Fibroblast of mammary gland (primary cell): ENCODE measurements around the gene RAB21.

ENCODE experiments used
- DNase-seq: peaks from one replicate; pipeline ENCODE4 v3.0.0-alpha.2; 2010; ENCODE audit warnings: low read depth
- H3K4me3 ChIP-seq: 2 replicates; pipeline ENCODE4 v1.5.1; 2011; ENCODE audit warnings: low read depth, mild to moderate bottlenecking, low read length, moderate library complexity; ENCODE audit not compliant: control insufficient read depth
- TF ChIP-seq, protein P1 (sequence below): conservative IDR thresholded peaks from 2 replicates; pipeline ENCODE4 v1.5.1; 2011; ENCODE audit warnings: low read depth, low read length, inconsistent platforms; ENCODE audit not compliant: control insufficient read depth, insufficient read depth

The RAB21 gene

DNA sequence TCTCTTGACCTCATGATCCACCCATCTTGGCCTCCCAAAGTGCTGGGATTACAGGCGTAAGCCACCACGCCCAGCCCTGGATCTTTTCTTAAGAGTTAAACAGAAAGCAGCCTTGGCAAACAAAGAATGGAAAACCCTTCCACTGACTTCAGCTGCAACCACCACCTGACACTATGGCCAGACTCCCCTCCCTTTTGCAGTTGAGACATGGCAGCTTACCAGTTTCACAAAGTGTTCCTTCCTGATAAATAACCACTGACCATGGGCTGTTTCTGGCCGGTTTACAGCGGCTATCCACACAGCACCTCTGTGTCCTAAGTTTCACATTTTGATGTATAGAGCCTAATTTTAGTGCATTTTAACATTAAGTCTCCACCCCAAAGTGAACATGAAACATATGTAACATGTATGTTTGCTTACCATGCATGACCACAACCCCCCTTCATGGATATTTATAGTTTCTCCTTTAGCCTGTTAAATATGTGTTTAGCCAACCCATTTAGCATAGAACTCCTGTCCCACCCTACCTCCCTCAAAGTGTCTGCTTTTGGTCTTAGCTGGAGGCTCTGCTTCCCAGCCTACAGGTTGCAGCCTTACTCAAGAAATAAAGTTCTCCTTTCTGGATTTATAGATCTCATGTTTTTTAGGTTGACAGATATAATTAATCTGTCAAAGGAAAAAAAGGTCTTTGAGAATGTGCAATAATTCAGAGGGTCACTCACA lies 32.7 kb upstream of the RAB21 start:
- TF ChIP-seq, protein P1, sequence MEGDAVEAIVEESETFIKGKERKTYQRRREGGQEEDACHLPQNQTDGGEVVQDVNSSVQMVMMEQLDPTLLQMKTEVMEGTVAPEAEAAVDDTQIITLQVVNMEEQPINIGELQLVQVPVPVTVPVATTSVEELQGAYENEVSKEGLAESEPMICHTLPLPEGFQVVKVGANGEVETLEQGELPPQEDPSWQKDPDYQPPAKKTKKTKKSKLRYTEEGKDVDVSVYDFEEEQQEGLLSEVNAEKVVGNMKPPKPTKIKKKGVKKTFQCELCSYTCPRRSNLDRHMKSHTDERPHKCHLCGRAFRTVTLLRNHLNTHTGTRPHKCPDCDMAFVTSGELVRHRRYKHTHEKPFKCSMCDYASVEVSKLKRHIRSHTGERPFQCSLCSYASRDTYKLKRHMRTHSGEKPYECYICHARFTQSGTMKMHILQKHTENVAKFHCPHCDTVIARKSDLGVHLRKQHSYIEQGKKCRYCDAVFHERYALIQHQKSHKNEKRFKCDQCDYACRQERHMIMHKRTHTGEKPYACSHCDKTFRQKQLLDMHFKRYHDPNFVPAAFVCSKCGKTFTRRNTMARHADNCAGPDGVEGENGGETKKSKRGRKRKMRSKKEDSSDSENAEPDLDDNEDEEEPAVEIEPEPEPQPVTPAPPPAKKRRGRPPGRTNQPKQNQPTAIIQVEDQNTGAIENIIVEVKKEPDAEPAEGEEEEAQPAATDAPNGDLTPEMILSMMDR: no peak
- no peak for DNase-seq

GRCh38 chr12:71725011-71725410 lies 29.7 kb upstream of the RAB21 start:
- H3K4me3 ChIP-seq: no peak overlapping the region
- TF ChIP-seq, protein P1: no peak
- DNase-seq: peak; percentile 84

More for the DNA sequence above, 32.7 kb upstream of the RAB21 start:
- no peak overlapping the region for H3K4me3 ChIP-seq

DNA sequence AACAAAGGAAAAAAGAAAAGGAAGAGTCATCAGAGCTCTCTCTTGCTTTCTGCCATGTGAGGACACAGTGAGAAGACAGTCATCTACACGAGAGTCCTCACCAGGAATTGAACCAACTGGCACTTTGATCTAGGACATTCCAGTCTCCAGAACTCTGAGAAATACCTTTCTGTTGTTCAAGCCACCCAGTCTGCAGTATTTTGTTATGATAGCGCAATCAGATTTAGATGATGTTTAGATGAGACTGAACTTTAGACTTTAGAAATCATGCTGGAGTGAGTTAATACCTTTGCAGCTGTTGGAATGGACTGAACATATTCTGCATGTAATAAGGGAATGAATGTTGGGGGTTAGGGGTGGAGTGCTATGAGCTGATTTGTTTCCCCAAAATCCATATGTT lies 28.1 kb upstream of the RAB21 start:
- DNase-seq: no peak
- TF ChIP-seq, protein P1: no peak
- no peak overlapping the region for H3K4me3 ChIP-seq

- no peak for DNase-seq
- TF ChIP-seq, protein P1: no peak
Observed at GRCh38 chr12:71727958-71728357, 26.7 kb upstream of the RAB21 start.

GRCh38 chr12:71730936-71731335 lies 23.7 kb upstream of the RAB21 start:
- DNase-seq: peak; percentile 52
- H3K4me3 ChIP-seq: no peak overlapping the region
- TF ChIP-seq, protein P1: no peak

More at GRCh38 chr12:71727958-71728357, 26.7 kb upstream of the RAB21 start:
- H3K4me3 ChIP-seq: no peak overlapping the region

DNA sequence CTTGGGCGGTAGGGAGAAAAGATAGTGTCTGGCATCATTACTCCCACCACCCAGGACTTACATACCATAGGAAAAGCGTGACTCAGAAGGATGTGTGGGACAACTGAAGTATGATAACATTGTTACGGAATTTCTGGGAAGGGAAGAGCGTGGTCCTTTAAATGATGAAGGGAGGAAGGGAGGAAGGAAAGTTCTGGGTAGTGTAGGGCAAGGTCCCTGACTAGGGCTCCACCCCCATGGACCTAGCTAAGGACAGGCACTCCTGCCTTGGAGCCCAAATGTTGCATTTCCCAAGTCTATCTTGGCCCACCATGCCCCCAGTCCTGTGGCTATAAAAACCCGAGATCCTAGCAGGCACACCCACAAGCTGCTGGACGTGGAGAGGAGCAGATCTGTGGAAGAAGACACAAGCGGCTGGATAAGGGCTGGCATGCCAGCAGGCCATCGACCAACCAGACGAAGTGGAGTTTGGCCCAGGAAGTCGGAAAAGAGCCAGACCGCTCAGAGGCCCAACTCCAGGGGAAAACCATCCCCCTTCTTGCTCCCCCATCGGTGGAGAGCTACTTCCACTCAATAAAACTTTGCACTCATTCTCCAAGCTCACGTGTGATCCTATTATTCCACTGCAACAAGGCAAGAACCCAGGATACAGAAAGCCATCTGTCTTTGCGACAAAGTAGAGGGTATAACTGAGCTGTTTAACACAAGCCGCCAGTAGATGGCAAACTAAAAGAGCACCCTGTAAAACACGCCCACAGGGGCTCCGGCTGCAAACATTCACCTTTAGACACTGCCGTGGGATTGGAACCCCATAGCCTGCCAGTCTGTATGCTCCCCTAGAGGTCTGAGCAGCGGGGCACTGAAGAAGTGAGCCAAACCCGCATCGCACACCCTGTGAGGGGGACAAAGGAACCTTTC lies 23.0 kb upstream of the RAB21 start:
- TF ChIP-seq, protein P1: no peak
- DNase-seq: peak; percentile 77
- H3K4me3 ChIP-seq: no peak overlapping the region
